ENCODE results near the gene EYA2.
"Not testable (repeated sequence)": the region's sequence is repeated elsewhere in the genome, so short reads cannot be mapped to it uniquely, and the experiment has no call there.

The EYA2 gene

GRCh38 chr20:46955601-46956556 is 61.2 kb downstream of the EYA2 start:
- DNase-seq (ENCODE audit: low read depth) = no peak

DNA sequence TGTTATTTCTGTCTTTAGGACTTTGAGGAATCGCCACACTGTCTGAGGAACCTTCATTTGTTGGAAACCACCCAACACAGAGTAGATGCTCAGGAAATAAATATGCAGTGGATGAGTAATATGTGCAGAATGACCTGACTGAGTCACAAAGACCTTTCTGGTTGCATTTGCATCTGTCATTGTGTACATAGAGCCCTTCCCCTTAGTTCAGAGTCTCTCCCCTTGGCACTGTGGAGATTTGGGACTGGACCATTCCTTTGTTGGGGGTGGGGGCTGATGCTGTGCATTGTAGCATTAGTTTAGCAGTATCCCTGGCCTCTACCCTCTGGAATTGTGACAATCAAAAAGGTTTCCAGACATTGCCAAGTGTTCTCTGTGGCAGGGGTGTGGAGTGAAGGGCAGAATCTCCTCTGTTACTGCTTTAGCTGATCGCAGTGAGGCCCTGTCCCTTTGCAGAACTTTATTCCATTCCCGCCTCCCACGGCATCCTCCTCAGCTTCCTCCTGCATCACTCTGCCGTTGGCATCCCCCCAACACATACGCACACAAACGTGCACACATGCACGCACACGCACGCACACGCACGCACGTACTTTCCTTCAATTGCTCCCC is 64.5 kb downstream of the EYA2 start:
- no peak for DNase-seq (ENCODE audit: low read depth)

DNA sequence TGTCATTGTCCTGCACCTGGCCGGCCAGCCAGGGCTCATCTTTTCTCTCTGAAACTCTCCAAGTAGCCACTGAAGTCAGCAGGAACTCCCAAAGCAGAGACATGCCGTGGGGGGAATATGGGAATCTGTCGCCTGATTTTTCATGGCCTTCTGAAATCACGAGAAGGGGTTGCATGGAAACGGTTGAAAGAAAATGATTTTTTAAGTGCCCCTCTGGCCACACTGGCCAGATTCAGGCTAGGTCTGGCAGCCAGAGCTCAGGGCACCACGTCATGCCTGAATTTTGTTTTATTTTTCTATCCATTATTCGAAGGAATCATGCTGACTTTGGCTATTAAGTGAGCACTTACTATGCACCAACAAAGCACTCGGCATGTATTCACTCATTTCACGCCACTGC is 65.2 kb downstream of the EYA2 start:
- no peak for DNase-seq (ENCODE audit: low read depth)

- no peak for DNase-seq (ENCODE audit: low read depth)
Observed at GRCh38 chr20:46960536-46960935, 65.9 kb downstream of the EYA2 start.

GRCh38 chr20:46961968-46962367 is 67.3 kb downstream of the EYA2 start:
- not testable (repeated sequence) for DNase-seq (ENCODE audit: low read depth)

GRCh38 chr20:46962452-46963195 is 68.0 kb downstream of the EYA2 start:
- no peak for DNase-seq (ENCODE audit: low read depth)

GRCh38 chr20:46963196-46963529 is 68.5 kb downstream of the EYA2 start:
- no peak for DNase-seq (ENCODE audit: low read depth)

- no peak for DNase-seq (ENCODE audit: low read depth)
Observed at GRCh38 chr20:46963758-46964617, 69.3 kb downstream of the EYA2 start.

DNA sequence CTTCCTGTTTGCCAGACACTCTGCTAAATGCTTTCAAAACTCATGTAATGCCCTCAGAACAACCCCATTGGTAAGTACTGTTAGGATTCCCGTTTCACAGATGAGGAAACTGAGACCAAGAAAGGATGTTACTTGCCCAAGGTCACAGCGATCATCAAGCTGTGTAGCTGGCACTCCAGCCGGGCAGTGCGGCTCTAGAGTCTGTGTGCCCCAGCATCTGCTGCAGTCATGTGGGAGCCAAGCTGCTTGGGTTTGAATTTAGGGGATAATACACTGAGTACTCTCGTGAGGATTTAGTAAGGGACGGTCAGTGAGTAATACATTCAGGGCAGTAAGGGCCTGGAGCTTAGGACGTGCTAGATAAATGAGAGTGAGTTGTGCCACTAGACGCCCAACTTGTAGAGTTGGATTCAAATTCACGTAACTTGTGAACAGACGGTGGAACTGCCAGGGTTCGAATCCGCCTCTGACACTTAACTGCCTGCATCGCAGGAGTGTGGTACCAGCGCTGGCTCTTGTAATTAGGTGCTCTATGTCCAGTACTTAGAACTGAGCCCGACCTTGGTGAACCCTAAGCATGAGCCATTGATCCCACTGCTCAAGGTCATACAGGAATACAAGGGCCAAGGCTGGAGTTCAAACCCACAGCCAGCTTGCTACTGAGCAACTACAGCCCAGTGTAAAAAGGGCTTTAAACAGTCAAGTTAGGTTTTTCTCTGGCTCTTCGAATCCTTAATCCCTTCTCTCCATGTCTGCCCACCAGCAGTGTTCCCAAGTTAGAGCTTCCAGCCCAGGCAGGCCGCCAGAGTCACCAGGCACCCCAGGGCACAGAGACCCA is 70.2 kb downstream of the EYA2 start:
- DNase-seq (ENCODE audit: low read depth) = no peak

- no peak for DNase-seq (ENCODE audit: low read depth)
Observed at GRCh38 chr20:46965477-46965876, 70.8 kb downstream of the EYA2 start.

DNA sequence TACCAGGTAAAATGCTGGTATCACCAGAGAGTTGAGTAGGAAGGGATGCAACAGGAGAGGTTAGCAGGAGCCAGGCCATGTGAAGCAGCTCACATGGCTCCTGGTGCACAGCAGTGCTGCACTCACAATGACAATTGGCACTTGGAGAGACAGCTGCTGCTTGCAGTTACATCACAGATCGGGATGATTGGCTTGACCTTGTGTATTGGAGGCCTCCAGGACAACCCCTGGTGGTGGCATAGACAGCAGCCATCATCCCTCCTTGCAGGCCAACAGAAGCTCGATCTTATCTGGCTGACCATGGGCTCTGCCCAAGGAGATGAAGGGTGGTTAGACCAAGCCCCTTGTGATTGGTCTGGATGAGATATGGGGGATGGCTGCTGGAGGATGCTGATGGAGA is 73.0 kb downstream of the EYA2 start:
- no peak for DNase-seq (ENCODE audit: low read depth)

- no peak for DNase-seq (ENCODE audit: low read depth)
Observed at GRCh38 chr20:46970937-46971630, 76.4 kb downstream of the EYA2 start.

- no peak for DNase-seq (ENCODE audit: low read depth)
Observed at GRCh38 chr20:46973766-46974165, 79.1 kb downstream of the EYA2 start.

- no peak for DNase-seq (ENCODE audit: low read depth)
Observed at GRCh38 chr20:46974669-46975434, 80.2 kb downstream of the EYA2 start.

- DNase-seq (ENCODE audit: low read depth) = no peak
Observed at GRCh38 chr20:46975976-46976375, 81.3 kb downstream of the EYA2 start.

DNA sequence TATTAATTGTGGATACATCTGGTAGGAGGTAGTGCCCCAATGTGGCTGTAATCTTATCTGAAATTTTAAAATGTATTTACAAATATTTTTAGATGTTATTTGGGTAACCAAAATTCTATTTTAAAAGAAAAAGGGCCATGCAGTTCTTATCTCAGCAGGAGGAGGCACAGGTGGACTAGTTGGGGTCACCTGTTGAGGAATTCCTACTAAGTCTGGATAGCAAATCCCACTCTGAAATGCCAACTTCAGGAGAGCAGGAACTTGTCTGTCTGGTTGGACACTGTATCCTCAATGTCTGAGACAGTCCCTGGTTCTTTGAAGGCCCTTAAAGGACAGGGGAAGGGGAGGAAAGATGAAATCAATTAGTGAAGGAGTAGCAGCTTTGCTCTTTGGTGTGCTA is 82.6 kb downstream of the EYA2 start:
- DNase-seq (ENCODE audit: low read depth) = no peak

- DNase-seq (ENCODE audit: low read depth) = no peak
Observed at GRCh38 chr20:46977909-46978588, 83.4 kb downstream of the EYA2 start.

DNA sequence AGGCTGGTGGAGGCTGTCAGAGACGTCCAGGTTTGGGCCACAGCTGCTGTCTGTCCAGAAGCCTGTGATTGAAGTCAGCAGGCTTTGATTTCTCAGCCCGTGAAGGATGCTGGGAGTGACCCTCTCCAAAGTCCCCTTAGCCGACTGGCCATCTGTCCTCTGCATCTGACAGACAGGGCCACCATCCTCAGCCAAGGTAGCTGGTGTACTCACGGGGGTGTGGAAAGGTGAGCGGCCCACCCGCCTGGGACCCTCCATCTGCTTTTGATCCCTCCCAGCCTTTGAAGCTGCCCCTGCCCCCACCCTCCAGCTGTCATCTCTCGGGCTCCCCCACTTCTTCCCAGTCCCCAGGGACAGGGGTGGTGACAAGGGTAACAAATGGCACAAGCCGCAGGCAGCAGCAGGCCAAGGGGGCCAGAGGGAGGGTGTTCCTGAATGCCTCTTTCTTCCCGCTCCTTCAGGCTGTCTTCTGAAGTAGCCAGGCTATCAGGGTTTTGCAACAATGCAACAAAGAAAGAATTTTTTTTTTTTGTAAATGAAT is 84.4 kb downstream of the EYA2 start:
- DNase-seq (ENCODE audit: low read depth) = no peak

Measured in activated T-cell treated with anti-CD3 and anti-CD28 coated beads for 24 hours (primary cell).